SK-N-MC (cell line): ENCODE measurements around the gene OR2Y1.
"Not testable (repeated sequence)": the region's sequence is repeated elsewhere in the genome, so short reads cannot be mapped to it uniquely, and the experiment has no call there.

Experiments used
- FOXP2 ChIP-seq: optimal IDR thresholded peaks from 2 replicates; pipeline ENCODE3; 2011; ENCODE audit warnings: mild to moderate bottlenecking, moderate library complexity; ENCODE audit not compliant: insufficient read depth; ENCODE audit errors: extremely low read length, control extremely low read depth
- POLR2AphosphoS5 ChIP-seq: IDR thresholded peaks from 2 replicates; pipeline ENCODE4 v1.6.1; 2012; ENCODE audit warnings: mild to moderate bottlenecking, low read depth, low read length, borderline replicate concordance

- TF ChIP-seq POLR2AphosphoS5, FOXP2: not testable (repeated sequence)
These were observed 39.4 kb downstream of the OR2Y1 start for GRCh38 chr5:180700440-180700839.
